ES-I3 (cell line): ENCODE measurements around the gene P3H3.

Source experiments
- H3K36me3 ChIP-seq: 2 replicates; pipeline ENCODE4 v1.6.1; 2013; ENCODE audit warnings: mild to moderate bottlenecking, low read length, control low read depth, moderate library complexity; ENCODE audit not compliant: insufficient read depth
- H3K4me1 ChIP-seq: 2 replicates; pipeline ENCODE4 v1.6.1; 2013; ENCODE audit warnings: mild to moderate bottlenecking, control low read depth, low read length; ENCODE audit not compliant: insufficient read depth
- H3K9ac ChIP-seq: 2 replicates; pipeline ENCODE4 v1.6.1; 2013; ENCODE audit warnings: low read depth, mild to moderate bottlenecking, low read length, moderate library complexity
- H3K9me3 ChIP-seq: 2 replicates; pipeline ENCODE4 v1.6.1; 2013; ENCODE audit warnings: mild to moderate bottlenecking, low read length, moderate library complexity; ENCODE audit not compliant: control insufficient read depth, insufficient read depth

P3H3 gene

GRCh38 chr12:6826734-6827436, 1.3 kb upstream of the P3H3 start:
- H3K9me3 ChIP-seq, result no peaks in the 10 kb centered on the region
- H3K4me1 ChIP-seq, result peaks cover 9% of the 10 kb centered on the region
- peak overlapping the region; percentile 26 for H3K9ac ChIP-seq
- H3K36me3 ChIP-seq, result 0 out of 2 replicates have a peak, but pooled peaks cover 3% of the 10 kb centered on the region

DNA sequence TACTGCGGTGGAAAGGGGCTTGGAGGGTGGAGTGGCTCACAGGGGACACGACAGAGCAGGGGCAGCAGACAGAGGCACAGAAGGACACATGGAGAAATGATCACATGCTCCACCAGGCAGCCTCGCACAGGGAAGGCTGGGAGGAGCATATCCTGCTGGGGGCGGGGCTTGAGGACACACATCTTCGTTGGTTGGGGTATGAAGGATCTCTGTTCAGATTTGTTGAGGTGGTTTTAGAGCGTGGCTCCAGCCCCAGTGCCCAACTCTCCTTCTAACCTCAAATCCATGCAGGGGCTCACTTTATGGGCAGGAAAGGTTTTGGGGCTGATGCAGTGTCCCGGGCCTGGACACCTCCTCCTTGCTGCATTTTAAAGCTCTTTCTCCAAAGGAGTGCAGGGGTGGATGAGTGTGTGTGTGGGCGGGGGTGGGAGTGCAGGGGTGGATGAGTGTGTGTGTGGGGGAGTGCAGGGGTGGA, 733 bp upstream of the P3H3 start:
- no peaks in the 10 kb centered on the region for H3K9me3 ChIP-seq
- H3K9ac ChIP-seq, result peak overlapping the region; percentile 34; the same call in 1 of the 2 replicates
- H3K4me1 ChIP-seq, result peaks cover 9% of the 10 kb centered on the region
- H3K36me3 ChIP-seq, result 0 out of 2 replicates have a peak, but pooled peaks cover 3% of the 10 kb centered on the region

DNA sequence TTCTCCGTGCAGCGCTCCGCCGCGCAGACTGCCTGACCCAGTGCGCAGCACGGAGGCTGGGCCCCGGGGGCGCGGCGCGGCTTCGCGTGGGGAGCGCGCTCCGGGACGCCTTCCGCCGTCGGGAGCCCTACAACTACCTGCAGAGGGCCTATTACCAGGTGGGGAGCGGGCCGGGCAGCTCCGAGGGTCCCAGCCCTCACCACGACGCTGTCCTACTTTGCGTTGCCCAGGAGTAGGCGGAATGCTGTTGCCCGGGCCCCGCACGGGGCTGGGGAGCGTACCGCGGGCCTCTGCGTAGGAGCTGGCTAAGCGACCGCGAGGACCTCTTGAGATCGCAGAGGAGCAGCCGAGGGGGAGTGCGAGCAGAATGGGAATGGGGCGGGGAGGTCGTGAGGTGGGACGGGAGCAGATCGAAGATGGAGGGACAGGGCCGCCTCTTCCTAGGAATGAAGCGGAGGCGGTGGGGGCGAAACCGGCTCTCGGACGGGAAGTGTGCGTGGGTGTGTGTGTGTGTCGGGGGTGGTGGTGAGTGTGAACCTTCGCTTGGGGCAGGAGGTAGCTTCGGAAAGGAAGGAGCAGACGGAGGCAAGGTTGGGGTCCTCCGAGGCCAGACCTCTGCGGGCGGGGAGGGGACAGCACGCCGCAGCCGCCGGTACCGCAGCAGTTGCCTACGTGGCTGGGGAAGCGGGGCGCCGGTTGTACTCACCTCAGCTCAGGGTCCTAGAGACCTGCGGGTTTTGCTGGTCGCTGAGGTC, 751 bp downstream of the P3H3 start:
- Histone ChIP-seq H3K9me3 (no peaks in the 10 kb centered on the region), H3K9ac (peak overlapping the region; percentile 93), H3K36me3 (0 out of 2 replicates have a peak, but pooled peaks cover 6% of the 10 kb centered on the region), H3K4me1 (peaks cover 9% of the 10 kb centered on the region)

GRCh38 chr12:6829536-6830220, 1.5 kb downstream of the P3H3 start:
- Histone ChIP-seq H3K4me1 (peaks cover 9% of the 10 kb centered on the region), H3K36me3 (0 out of 2 replicates have a peak, but pooled peaks cover 11% of the 10 kb centered on the region), H3K9ac (peak overlapping the region; percentile 93), H3K9me3 (no peaks in the 10 kb centered on the region)

DNA sequence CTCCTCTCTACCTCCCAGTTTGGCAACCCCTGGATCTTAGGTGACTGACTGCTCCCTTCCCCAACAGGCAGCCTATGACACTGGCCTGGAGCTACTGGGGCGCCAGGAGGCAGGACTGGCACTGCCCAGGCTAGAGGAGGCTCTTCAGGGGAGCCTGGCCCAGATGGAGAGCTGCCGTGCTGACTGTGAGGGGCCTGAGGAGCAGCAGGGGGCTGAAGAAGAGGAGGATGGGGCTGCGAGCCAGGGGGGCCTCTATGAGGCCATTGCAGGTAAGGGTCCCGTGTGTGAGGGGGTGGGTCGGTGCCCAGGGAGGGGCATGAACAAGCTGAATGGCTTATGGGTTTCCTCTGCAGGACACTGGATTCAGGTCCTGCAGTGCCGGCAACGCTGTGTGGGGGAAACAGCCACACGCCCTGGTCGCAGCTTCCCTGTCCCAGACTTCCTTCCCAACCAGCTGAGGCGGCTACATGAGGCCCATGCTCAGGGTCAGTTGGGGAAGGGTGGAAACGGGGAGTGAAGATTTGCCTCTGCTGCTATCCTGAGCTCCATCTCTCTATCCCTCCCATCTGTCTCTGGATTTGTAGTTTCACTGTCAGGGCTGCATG, 2.2 kb downstream of the P3H3 start:
- peaks cover 5% of the 10 kb centered on the region for H3K4me1 ChIP-seq
- H3K9me3 ChIP-seq, result no peaks in the 10 kb centered on the region
- H3K36me3 ChIP-seq, result 0 out of 2 replicates have a peak, but pooled peaks cover 11% of the 10 kb centered on the region
- H3K9ac ChIP-seq, result peak overlapping the region; percentile 93; the same call in 1 of the 2 replicates

- 0 out of 2 replicates have a peak, but pooled peaks cover 11% of the 10 kb centered on the region for H3K36me3 ChIP-seq
- H3K9me3 ChIP-seq, result no peaks in the 10 kb centered on the region
- no peak overlapping the region for H3K9ac ChIP-seq
- peaks cover 5% of the 10 kb centered on the region for H3K4me1 ChIP-seq
These were observed 2.8 kb downstream of the P3H3 start for GRCh38 chr12:6830999-6831398.

DNA sequence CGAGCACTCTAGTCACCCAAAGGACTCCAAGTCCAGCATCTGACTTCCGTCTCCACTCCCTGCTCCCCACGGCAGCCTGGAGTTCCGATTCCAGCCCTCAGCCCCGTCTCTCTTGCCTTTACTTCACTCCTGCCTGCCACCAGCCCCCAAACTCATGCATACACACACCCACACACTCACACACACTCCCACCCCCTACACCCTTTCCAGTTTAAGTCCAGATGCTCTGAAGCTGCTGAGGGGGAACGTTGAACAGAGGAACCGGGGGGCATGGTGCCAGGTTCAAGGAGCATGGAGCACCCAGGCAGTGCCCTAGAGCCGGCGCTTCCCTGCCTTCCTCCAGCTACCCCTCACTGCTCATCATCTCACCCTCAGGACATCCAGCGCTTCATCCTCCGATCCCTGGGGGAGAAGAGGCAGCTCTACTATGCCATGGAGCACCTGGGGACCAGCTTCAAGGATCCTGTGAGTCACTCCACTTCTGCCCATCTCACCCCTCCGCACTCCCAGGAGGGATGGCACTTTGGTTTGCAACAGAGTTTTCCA, 3.3 kb downstream of the P3H3 start:
- Histone ChIP-seq H3K9me3 (no peaks in the 10 kb centered on the region), H3K36me3 (0 out of 2 replicates have a peak, but pooled peaks cover 11% of the 10 kb centered on the region), H3K9ac (no peak overlapping the region), H3K4me1 (peaks cover 5% of the 10 kb centered on the region)

DNA sequence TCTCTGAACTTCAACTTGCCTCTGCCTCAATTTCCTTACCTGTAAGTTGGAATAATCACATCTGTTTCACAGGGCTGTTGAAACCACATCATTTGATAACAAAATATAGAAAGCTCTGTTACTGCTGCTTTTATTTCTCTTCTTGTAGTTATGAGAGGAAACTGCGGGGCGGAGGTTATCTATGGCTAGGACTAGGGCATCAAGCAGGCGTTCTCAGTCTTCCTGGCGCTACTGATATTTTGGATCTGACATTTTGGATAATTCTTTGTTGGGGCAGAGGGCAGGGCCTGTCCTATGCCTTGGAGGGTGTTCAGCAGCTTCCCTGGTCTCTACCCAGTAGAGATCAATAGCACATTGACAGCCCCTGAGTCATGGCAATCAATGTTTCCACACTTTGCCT, 3.9 kb downstream of the P3H3 start:
- H3K36me3 ChIP-seq, result peaks cover 16% of the 10 kb centered on the region; the same call in 1 of the 2 replicates
- H3K9ac ChIP-seq, result no peak overlapping the region
- H3K9me3 ChIP-seq, result no peaks in the 10 kb centered on the region
- H3K4me1 ChIP-seq, result peaks cover 2% of the 10 kb centered on the region

DNA sequence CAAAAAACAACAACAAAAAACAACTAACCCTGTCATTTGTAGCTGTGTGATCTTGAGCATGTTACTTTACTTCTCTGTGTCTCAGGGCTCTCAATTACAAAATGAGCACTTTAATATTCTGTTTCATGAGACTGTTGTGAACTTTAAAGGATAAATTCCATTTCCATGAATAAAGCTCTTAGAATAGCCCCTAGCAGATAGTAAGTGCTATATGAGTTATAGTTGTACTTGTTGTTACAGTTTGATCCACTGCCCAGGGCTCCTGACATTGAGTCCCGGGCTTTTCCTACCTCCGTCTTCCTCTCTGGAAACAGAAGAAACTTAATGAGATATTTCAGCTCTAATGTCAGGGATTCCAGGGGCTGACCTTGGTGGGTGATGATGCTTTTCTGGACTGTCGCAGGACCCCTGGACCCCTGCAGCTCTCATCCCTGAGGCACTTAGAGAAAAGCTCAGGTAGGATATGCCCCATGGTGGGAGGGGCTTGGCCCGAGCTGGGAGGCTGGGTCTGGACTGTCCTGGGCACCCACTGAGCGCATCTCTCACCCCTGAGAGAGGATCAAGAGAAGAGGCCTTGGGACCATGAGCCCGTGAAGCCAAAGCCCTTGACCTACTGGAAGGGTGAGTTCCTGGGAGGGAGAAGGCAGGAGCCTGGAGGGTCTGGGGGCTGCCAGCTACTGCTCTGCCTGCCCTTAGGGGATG, 5.1 kb downstream of the P3H3 start:
- Histone ChIP-seq H3K4me1 (no peaks in the 10 kb centered on the region), H3K9ac (no peak overlapping the region), H3K36me3 (peaks cover 16% of the 10 kb centered on the region; the same call in 1 of the 2 replicates), H3K9me3 (no peaks in the 10 kb centered on the region)

GRCh38 chr12:6834254-6834653, 6.0 kb downstream of the P3H3 start:
- H3K9ac ChIP-seq, result no peak overlapping the region
- H3K9me3 ChIP-seq, result no peaks in the 10 kb centered on the region
- H3K36me3 ChIP-seq, result peaks cover 16% of the 10 kb centered on the region; the same call in 1 of the 2 replicates
- H3K4me1 ChIP-seq, result no peaks in the 10 kb centered on the region

DNA sequence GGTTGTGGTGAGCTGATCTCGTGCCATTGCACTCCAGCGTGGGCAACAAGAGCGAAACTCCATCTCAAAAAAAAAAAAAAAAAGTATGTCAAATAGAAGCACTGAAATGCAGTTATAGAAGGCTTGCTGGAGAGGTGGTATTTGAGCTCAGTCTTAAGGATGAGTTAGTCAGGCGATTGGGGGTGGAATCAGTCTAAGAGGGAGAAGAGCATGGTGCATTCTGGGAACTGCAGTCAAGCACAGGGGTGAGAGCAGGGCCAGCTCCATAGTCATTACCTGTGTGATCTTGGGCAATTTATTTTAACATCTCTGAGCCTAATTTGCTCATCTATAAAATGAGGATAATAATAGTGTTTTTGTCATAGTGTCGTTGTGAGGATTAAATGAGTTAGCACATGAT, 6.7 kb downstream of the P3H3 start:
- H3K9me3 ChIP-seq, result no peaks in the 10 kb centered on the region
- H3K36me3 ChIP-seq, result peaks cover 16% of the 10 kb centered on the region; the same call in 1 of the 2 replicates
- H3K9ac ChIP-seq, result no peak overlapping the region
- H3K4me1 ChIP-seq, result no peaks in the 10 kb centered on the region

- peaks cover 5% of the 10 kb centered on the region for H3K4me1 ChIP-seq
- H3K9me3 ChIP-seq, result no peaks in the 10 kb centered on the region
- H3K9ac ChIP-seq, result no peak overlapping the region
- peaks cover 13% of the 10 kb centered on the region; the same call in 1 of the 2 replicates for H3K36me3 ChIP-seq
These were observed 8.6 kb downstream of the P3H3 start for GRCh38 chr12:6836851-6837250.

DNA sequence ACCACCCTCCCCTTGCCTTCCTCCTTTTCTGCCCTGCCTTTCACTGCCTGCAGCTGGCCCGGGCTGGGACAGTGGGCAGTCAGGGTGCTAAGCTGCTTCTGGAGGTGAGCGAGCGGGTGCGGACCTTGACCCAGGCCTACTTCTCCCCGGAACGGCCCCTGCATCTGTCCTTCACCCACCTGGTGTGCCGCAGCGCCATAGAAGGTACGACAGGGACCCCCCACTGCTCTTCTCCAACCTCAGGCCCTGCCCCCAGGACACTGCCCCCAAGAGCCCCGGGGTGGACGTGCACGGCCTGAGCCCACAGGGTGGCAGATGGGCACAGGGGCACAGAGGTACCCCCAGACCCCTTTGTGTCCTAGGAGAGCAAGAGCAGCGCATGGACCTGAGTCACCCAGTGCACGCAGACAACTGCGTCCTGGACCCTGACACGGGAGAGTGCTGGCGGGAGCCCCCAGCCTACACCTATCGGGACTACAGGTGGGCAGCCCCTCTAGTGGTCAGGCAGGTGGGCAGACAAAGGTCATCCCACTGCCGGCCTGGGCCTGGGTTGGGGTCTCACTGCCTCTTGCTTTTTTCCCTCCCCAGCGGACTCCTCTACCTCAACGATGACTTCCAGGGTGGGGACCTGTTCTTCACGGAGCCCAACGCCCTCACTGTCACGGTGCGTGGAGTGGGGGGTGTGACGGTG, 9.3 kb downstream of the P3H3 start:
- Histone ChIP-seq H3K36me3 (peaks cover 13% of the 10 kb centered on the region; the same call in 1 of the 2 replicates), H3K4me1 (peaks cover 5% of the 10 kb centered on the region), H3K9me3 (no peaks in the 10 kb centered on the region)

More for the DNA sequence above, 9.3 kb downstream of the P3H3 start:
- H3K9ac ChIP-seq, result no peak overlapping the region
